ENCODE results near the gene C9orf57. TPM values are rescaled to one million over a fixed set of nuclear protein-coding genes. Genes with fewer than 3 reads are reported as not detected.
"Not testable (repeated sequence)": the region's sequence is repeated elsewhere in the genome, so short reads cannot be mapped to it uniquely, and the experiment has no call there.

Gene C9orf57
- not detected for total RNA-seq

- intact Hi-C loops (cut with DNase I; ENCODE audit: low total_unique reads) = no loop called here
Measured at GRCh38 chr9:72060513-72060912, at the start of gene C9orf57. Gene C9orf57, minus strand, starts transcription at chr9:72060613. Its CDS starts 1,282 bp downstream, at chr9:72059331.

GRCh38 chr9:72102520-72102919, 42.1 kb upstream of the C9orf57 start:
- no peaks in the 10 kb centered on the region for H3K9me3 ChIP-seq
- H3K4me1 ChIP-seq = no peaks in the 10 kb centered on the region
- no peak for DNase-seq
- TF ChIP-seq CTCF (IDR thresholded peaks at IDR 0.05) = no peak
- TF ChIP-seq POLR2A (IDR thresholded peaks at IDR 0.05) = no peak
- intact Hi-C loops (cut with DNase I; ENCODE audit: low total_unique reads) = no loop called here
- no peak overlapping the region for H3K27ac ChIP-seq
- H3K36me3 ChIP-seq = no peaks in the 10 kb centered on the region
- no peak overlapping the region for H3K4me3 ChIP-seq
- H3K27me3 ChIP-seq = no peaks in the 10 kb centered on the region

More at GRCh38 chr9:72060513-72060912, at the start of gene C9orf57:
- Histone ChIP-seq H3K36me3 (no peaks in the 10 kb centered on the region), H3K27ac (no peak within 1 kb of the TSS), H3K4me1 (no peaks in the 10 kb centered on the region), H3K4me3 (no peak within 1 kb of the TSS), H3K27me3 (no peaks in the 10 kb centered on the region), H3K9me3 (no peaks in the 10 kb centered on the region)
- TF ChIP-seq POLR2A (IDR thresholded peaks at IDR 0.05) (no peak), CTCF (IDR thresholded peaks at IDR 0.05) (no peak)
- no peak for DNase-seq

- H3K4me3 ChIP-seq; H3K36me3 ChIP-seq; DNase-seq; H3K9me3 ChIP-seq; H3K27ac ChIP-seq; intact Hi-C loops (cut with DNase I; ENCODE audit: low total_unique reads); H3K4me1 ChIP-seq; H3K27me3 ChIP-seq: not testable (repeated sequence)
Measured at GRCh38 chr9:72095520-72095919, 35.1 kb upstream of the C9orf57 start.

GRCh38 chr9:72092820-72093219, 32.4 kb upstream of the C9orf57 start:
- intact Hi-C loops (cut with DNase I; ENCODE audit: low total_unique reads) = no loop called here
- H3K27me3 ChIP-seq = no peaks in the 10 kb centered on the region
- no peaks in the 10 kb centered on the region for H3K9me3 ChIP-seq
- H3K27ac ChIP-seq = no peak overlapping the region
- H3K4me1 ChIP-seq = no peaks in the 10 kb centered on the region
- TF ChIP-seq POLR2A (IDR thresholded peaks at IDR 0.05) = no peak
- TF ChIP-seq CTCF (IDR thresholded peaks at IDR 0.05) = no peak
- H3K36me3 ChIP-seq = no peaks in the 10 kb centered on the region
- DNase-seq = no peak
- H3K4me3 ChIP-seq = no peak overlapping the region

- Histone ChIP-seq H3K9me3 (no peaks in the 10 kb centered on the region), H3K4me3 (no peak overlapping the region), H3K27me3 (no peaks in the 10 kb centered on the region), H3K4me1 (no peaks in the 10 kb centered on the region), H3K36me3 (no peaks in the 10 kb centered on the region), H3K27ac (no peak overlapping the region)
- no peak for DNase-seq
- intact Hi-C loops (cut with DNase I; ENCODE audit: low total_unique reads) = no loop called here
- TF ChIP-seq CTCF (IDR thresholded peaks at IDR 0.05) = no peak
- no peak for TF ChIP-seq POLR2A (IDR thresholded peaks at IDR 0.05)
Measured at GRCh38 chr9:72089451-72090130, 29.2 kb upstream of the C9orf57 start.

- Histone ChIP-seq H3K4me1 (no peaks in the 10 kb centered on the region), H3K9me3 (no peaks in the 10 kb centered on the region), H3K36me3 (no peaks in the 10 kb centered on the region), H3K27me3 (no peaks in the 10 kb centered on the region), H3K4me3 (no peak overlapping the region), H3K27ac (no peak overlapping the region)
- DNase-seq = no peak
- TF ChIP-seq POLR2A (IDR thresholded peaks at IDR 0.05) (no peak), CTCF (IDR thresholded peaks at IDR 0.05) (no peak)
- intact Hi-C loops (cut with DNase I; ENCODE audit: low total_unique reads) = no loop called here
Measured at GRCh38 chr9:72082536-72082935, 22.1 kb upstream of the C9orf57 start.

GRCh38 chr9:72074666-72075065, 14.3 kb upstream of the C9orf57 start:
- H3K4me3 ChIP-seq; DNase-seq; H3K36me3 ChIP-seq; H3K9me3 ChIP-seq; intact Hi-C loops (cut with DNase I; ENCODE audit: low total_unique reads); H3K4me1 ChIP-seq; H3K27ac ChIP-seq; H3K27me3 ChIP-seq: not testable (repeated sequence)

Measured in uterus (tissue), 4 donors.